GM12873 (cell line): ENCODE measurements around the gene OVCH2.

ENCODE experiments used
- CTCF ChIP-seq: IDR thresholded peaks from 2 replicates; pipeline ENCODE4 v1.5.1; 2012; ENCODE audit warnings: low read depth, mild to moderate bottlenecking, moderate library complexity, low read length, control low read depth; ENCODE audit not compliant: insufficient read depth; ENCODE audit errors: missing control alignments

OVCH2 gene

GRCh38 chr11:7677071-7677470, 29.2 kb downstream of the OVCH2 start:
- TF ChIP-seq CTCF: no peak

- TF ChIP-seq CTCF: no peak
Measured at GRCh38 chr11:7675631-7676030, 30.6 kb downstream of the OVCH2 start.

- no peak for TF ChIP-seq CTCF
Measured at GRCh38 chr11:7673724-7674434, 32.4 kb downstream of the OVCH2 start.

GRCh38 chr11:7672960-7673723, 33.1 kb downstream of the OVCH2 start, which contains the start of gene CYB5R2:
TSS of gene CYB5R2 (minus strand) at chr11:7673500. CDS start at chr11:7672825, 675 bp downstream.
- TF ChIP-seq CTCF: no peak

GRCh38 chr11:7672276-7672959, 33.9 kb downstream of the OVCH2 start:
- TF ChIP-seq CTCF: no peak

GRCh38 chr11:7671347-7672215, 34.7 kb downstream of the OVCH2 start:
- no peak for TF ChIP-seq CTCF
